NCI-H748 (cell line): ENCODE results near the gene GOPC.
A peak's percentile ranks its signal among the peaks of the same experiment; 100 is the strongest.

Experiments used
- DNase-seq: peaks from one replicate; lab custom pipeline; 2025; ENCODE audit not compliant: unreplicated experiment; lab: John Stamatoyannopoulos, UW

GOPC gene

GRCh38 chr6:117550078-117550600 lies 52.2 kb downstream of the GOPC start:
- DNase-seq: no peak

- DNase-seq: no peak
These were observed 52.7 kb downstream of the GOPC start for GRCh38 chr6:117549611-117550010.

- peak; percentile 40 for DNase-seq
These were observed 53.5 kb downstream of the GOPC start for GRCh38 chr6:117548797-117549301.

GRCh38 chr6:117547688-117548621 lies 54.4 kb downstream of the GOPC start:
- no peak for DNase-seq

- no peak for DNase-seq
These were observed 55.6 kb downstream of the GOPC start for GRCh38 chr6:117546674-117547073.

- peak; percentile 21 for DNase-seq
These were observed 57.1 kb downstream of the GOPC start for GRCh38 chr6:117545161-117545595.

- no peak for DNase-seq
These were observed 57.6 kb downstream of the GOPC start for GRCh38 chr6:117544716-117545115.

GRCh38 chr6:117542493-117542892 lies 59.8 kb downstream of the GOPC start:
- no peak for DNase-seq

GRCh38 chr6:117540670-117541069 lies 61.6 kb downstream of the GOPC start:
- no peak for DNase-seq

- no peak for DNase-seq
These were observed 63.7 kb downstream of the GOPC start for GRCh38 chr6:117538615-117539014.

GRCh38 chr6:117536317-117536716 lies 66.0 kb downstream of the GOPC start:
- DNase-seq: no peak

- no peak for DNase-seq
These were observed 67.3 kb downstream of the GOPC start for GRCh38 chr6:117534974-117535373.

- no peak for DNase-seq
These were observed 68.5 kb downstream of the GOPC start for GRCh38 chr6:117533775-117534174.

- no peak for DNase-seq
These were observed 70.2 kb downstream of the GOPC start for GRCh38 chr6:117531809-117532725.

- DNase-seq: no peak
These were observed 71.0 kb downstream of the GOPC start for GRCh38 chr6:117531346-117531745.

- DNase-seq: no peak
These were observed 71.7 kb downstream of the GOPC start for GRCh38 chr6:117530467-117531242.

GRCh38 chr6:117525607-117526006 lies 76.7 kb downstream of the GOPC start:
- DNase-seq: no peak

- DNase-seq: no peak
These were observed 80.4 kb downstream of the GOPC start for GRCh38 chr6:117521791-117522502.

GRCh38 chr6:117520603-117521395 lies 81.5 kb downstream of the GOPC start:
- DNase-seq: no peak
